Activated T-cell treated with anti-CD3 and anti-CD28 coated beads, Interleukin-2, amount 50 U/mL, for 4 hours (primary cell): Measurements from ENCODE around the gene THNSL1. TPM values are rescaled to one million over a fixed set of nuclear protein-coding genes. Genes with fewer than 3 reads are reported as not detected.

Source experiments
- ATAC-seq, 2 donors: fragments of 200-7000 bp; cut with Tn5 transposase; one replicate each; pipeline ENCODE4 v1.10.0; 2021
- DNase-seq: peaks from one replicate; pipeline ENCODE4 v3.0.0-alpha.2; 2020
- H3K27me3 Mint-ChIP-seq: one replicate; pipeline ENCODE4 v1.8.0; 2021; ENCODE audit warnings: low read depth, mixed read lengths
- H3K36me3 Mint-ChIP-seq: one replicate; pipeline ENCODE4 v1.8.0; 2022; ENCODE audit warnings: mixed read lengths; ENCODE audit not compliant: insufficient read depth
- H3K4me1 Mint-ChIP-seq: one replicate; pipeline ENCODE4 v1.8.0; 2021; ENCODE audit warnings: low read depth, mixed read lengths
- H3K4me3 Mint-ChIP-seq: one replicate; pipeline ENCODE4 v1.8.0; 2021; ENCODE audit warnings: mild to moderate bottlenecking, moderate library complexity, mixed read lengths
- H3K9me3 Mint-ChIP-seq: one replicate; pipeline ENCODE4 v1.8.0; 2021; ENCODE audit warnings: mixed read lengths
- total RNA-seq, 3 donors: library from RNA; stranded (reverse); gene quantifications; one replicate each; pipeline ENCODE4 v1.2.1, GENCODE V29; 2021

THNSL1 gene
- total RNA-seq, 3 donors from 2014 or later = 3.4 to 4.8 (median 4.0) TPM

DNA sequence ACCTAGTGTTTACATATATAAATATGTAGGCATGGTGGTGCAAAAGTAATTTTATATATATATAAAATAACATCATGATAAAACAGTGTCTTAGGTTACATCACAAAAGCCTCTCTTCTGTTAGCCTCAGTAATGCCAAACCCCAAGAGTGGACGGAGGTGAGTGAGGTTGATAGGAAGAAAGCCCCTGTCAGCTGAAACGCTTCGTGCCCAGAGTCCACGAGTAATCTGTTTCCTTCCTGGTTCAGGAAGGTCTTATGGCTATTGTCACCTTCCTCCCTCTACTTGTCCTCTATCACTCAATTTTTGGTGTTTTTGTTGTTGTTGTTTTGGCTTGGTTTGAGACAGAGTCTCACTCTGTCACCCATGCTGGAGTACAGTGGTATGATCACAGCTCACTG lies 41.5 kb downstream of the THNSL1 start:
- DNase-seq (no peak), ATAC-seq (no peak)
- Mint-ChIP-seq H3K27me3 (no peaks in the 10 kb centered on the region), H3K36me3 (no peaks in the 10 kb centered on the region), H3K9me3 (no peaks in the 10 kb centered on the region), H3K4me1 (peaks cover 7% of the 10 kb centered on the region), H3K4me3 (no peak overlapping the region)

DNA sequence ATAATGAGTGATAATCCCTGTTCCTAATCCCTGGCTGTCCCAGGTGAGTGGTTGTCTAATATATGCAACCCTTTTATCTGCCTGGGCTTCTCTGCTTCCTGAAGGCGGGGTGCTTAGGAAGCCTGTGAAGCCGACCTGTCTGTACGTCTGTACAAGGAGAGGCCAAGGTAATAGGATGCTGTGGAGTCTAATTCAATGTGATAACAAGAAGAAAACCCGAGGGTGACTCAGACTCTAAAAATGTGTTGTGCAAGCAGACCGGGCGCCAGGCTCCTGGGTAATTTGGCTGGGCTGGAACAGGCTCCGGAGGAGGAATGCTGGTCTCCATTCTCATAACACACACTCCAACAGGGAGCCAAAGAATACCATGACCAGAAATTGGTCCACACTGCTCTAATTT lies 43.6 kb downstream of the THNSL1 start:
- DNase-seq (no peak), ATAC-seq (no peak)
- peaks cover 18% of the 10 kb centered on the region for H3K4me1 Mint-ChIP-seq
- H3K36me3 Mint-ChIP-seq = no peaks in the 10 kb centered on the region
- H3K9me3 Mint-ChIP-seq = no peaks in the 10 kb centered on the region
- no peaks in the 10 kb centered on the region for H3K27me3 Mint-ChIP-seq
- H3K4me3 Mint-ChIP-seq = no peak overlapping the region

DNA sequence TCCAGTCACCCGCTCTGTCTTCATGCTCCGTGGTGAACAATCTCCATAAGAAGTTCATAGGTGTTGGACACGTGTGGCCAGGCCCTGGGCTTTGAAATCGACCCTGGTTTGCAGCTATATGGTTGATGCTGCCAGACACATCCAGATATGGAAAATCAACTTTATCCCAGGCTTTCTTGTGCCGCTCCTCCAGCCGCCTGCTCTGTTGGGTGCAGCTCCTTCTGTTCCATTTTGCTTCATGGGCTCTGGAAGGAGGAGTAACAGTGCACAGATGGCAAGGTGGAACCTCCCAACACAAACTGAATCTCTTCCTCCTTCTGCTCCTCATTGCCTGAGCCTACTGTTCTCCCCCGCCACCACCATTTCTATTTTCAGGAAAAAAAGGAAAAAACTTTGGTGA lies 44.7 kb downstream of the THNSL1 start:
- DNase-seq (no peak), ATAC-seq (no peak)
- no peaks in the 10 kb centered on the region for H3K27me3 Mint-ChIP-seq

DNA sequence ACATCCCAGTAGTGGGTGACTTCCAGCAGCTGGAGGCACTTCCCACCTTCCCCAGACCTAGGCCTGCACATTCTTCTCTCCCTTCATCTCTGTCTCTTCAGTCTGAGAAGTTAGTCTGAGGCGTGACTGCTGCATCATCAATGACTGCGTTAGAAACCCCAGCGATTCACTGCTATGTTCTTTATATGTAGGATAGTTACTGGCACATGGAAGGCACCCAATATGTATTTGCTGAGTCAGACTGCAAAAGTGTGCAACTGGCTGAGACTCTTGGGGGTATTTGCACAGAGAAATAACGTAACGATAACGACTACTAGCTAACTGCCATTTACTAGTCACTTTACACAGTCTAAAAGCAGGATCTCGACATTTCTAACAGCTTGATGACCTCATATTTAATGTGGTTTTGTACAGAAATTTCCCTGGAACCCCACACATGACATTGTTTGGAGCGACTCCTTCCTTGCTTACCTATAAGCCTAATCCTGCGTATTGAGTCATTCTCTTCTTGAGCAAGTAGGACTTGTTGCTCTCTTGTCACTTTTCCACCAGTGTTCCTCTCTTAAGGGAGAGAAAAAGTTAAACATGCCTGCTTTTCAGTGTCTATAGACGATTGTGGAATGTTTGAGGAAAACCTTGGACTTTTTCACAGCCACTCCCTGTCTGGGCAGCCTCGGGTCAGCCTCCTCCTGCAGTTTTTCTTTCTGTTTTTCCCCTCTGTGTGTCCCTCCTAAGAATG lies 45.5 kb downstream of the THNSL1 start:
- ATAC-seq = peak in 1 of 2 donors; percentile 23

More for the DNA sequence above, 44.7 kb downstream of the THNSL1 start:
- Mint-ChIP-seq H3K9me3 (no peaks in the 10 kb centered on the region), H3K4me1 (peaks cover 18% of the 10 kb centered on the region), H3K36me3 (no peaks in the 10 kb centered on the region), H3K4me3 (no peak overlapping the region)

DNA sequence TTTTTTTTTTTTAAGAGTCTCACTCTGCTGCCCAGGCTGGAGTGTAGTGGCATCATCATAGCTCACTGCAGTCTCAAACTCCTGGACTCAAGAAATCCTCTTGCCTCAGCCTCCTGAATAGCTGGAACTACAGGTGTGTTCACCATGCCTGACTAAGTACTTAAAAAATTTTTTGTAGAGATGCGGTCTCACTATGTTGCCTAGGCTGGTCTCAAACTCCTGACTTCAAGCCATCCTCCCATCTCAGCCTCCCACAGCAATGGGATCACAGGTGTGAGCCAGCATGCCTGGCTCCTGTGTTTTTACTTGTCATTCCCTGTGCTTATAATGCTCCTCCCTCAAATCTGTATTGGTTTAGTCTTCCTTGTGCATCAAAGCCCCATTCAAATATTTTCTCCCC lies 46.7 kb downstream of the THNSL1 start:
- no peaks in the 10 kb centered on the region for H3K27me3 Mint-ChIP-seq
- H3K36me3 Mint-ChIP-seq = no peaks in the 10 kb centered on the region
- no peak for ATAC-seq
- DNase-seq = no peak
- peaks cover 18% of the 10 kb centered on the region for H3K4me1 Mint-ChIP-seq
- no peaks in the 10 kb centered on the region for H3K9me3 Mint-ChIP-seq
- H3K4me3 Mint-ChIP-seq = no peak overlapping the region

More for the DNA sequence above, 45.5 kb downstream of the THNSL1 start:
- Mint-ChIP-seq H3K4me1 (peaks cover 18% of the 10 kb centered on the region), H3K4me3 (no peak overlapping the region), H3K9me3 (no peaks in the 10 kb centered on the region), H3K27me3 (no peaks in the 10 kb centered on the region), H3K36me3 (no peaks in the 10 kb centered on the region)
- DNase-seq = no peak

DNA sequence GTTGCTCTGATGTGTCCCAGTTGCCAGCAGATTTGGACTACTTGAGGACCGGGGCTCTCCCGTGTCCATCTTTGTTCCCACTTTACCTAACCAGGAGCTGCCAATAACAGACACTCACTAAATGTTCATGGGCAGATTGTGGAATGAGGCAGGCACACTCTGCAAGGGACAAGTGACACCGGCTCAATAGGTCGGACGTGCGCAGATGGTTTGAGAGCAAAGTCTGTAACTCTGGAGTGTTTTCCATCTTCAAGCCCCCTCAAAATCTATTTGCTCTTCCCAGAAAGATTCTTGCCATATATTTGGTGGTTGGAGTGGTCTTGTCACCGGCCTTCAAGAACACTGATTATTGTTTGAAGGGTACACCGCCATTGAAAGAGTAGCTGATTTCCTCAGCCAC lies 47.2 kb downstream of the THNSL1 start:
- DNase-seq = no peak
- no peak for ATAC-seq
- peaks cover 18% of the 10 kb centered on the region for H3K4me1 Mint-ChIP-seq
- no peaks in the 10 kb centered on the region for H3K36me3 Mint-ChIP-seq
- no peaks in the 10 kb centered on the region for H3K27me3 Mint-ChIP-seq
- H3K4me3 Mint-ChIP-seq = no peak overlapping the region
- H3K9me3 Mint-ChIP-seq = no peaks in the 10 kb centered on the region

DNA sequence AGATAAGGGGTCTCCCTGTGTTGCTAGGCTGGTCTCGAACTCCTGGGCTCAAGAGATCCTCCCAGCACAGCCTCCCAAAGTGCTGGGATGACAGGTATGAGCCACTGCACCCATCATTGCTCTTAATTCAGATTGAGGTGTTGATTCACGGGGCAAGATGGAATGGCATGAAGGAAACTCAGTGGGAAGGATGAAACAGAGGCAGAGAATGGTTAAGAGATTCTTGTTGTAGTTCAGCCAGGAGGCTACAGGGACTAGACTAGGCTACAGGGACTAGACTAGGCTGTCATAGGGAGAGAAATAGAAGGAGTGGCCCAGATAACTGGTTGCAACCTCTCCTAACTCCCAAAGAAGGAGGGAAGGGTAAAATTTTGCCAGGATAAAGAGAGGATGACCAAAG lies 48.0 kb downstream of the THNSL1 start:
- Mint-ChIP-seq H3K9me3 (no peaks in the 10 kb centered on the region), H3K36me3 (no peaks in the 10 kb centered on the region), H3K4me1 (peaks cover 18% of the 10 kb centered on the region), H3K4me3 (no peak overlapping the region), H3K27me3 (no peaks in the 10 kb centered on the region)
- no peak for ATAC-seq
- DNase-seq = no peak

DNA sequence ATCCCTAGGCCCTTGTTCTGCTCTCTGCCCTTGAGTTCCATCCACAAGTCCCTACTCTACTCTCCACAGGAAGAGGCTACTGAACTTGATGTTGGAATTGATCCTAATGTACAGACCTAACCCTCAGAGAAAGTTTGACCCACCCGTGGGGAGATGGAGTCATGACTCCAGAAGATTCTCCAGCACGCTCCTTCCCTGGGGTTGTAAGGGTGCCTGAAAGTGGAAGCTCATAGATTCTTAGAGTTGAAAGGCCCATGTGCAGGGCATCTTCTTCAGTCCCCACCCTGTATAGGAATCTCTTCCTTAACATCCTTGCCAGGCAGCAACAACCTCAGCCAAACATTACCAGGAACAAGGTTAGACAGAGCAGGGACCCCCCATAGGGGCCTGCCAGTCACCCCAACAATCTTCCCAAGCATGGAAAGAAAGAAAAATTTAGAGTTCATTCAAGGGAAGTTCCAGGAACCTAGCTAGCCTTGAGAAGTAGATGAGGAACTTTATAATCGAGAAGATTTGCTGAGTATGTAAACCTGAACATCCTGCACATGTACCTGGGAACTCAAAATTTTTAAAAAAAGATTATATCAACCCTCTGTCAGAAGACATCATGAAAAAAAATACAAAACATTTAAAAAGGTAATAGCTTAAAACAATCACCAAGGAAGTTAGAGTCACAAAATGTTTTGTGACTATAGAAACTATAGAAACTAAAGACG lies 49.5 kb downstream of the THNSL1 start:
- Mint-ChIP-seq H3K27me3 (no peaks in the 10 kb centered on the region), H3K4me1 (peaks cover 18% of the 10 kb centered on the region), H3K4me3 (no peak overlapping the region), H3K9me3 (no peaks in the 10 kb centered on the region), H3K36me3 (no peaks in the 10 kb centered on the region)
- ATAC-seq = no peak
- DNase-seq = no peak

DNA sequence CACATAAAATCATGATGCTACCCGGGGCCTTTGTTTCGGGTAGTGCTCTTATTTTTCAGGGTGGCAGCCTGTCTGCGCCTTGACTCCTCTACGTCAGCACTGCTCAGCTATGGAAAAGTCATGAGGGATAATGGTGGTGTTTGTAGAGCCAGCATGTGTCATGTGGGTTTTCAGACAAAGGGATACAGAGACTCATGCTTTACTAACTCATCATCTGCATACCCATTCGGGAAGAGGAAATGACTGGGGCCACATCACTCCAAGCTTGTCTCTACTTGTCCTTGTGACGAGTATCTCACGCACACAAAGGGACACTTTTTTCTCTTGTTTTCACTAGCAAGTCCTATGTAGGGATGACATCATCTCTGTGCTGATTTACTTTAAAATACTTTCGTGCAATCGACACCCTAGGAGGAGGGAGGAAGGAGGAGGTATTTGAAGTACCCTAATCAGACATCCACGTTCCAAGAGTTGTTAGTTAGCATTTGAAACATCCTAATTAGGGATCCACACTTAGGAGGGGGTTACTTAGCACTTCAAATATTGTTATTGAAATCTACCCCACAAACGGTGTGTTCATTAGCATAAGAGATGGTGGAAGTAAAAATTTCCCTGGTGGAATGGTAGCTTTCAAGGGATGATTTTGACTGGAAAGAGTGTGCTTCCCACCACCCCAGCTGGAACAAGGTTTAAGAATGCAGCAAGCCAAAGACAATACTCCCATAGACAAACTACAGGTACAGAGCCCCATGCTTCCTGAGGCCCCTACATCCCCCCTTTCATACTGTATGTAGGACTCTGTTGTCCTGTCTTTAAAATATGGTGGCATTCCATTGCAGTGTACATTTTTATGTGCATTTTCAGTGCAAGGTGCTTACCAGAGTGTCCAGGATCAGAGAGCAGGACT lies 52.0 kb downstream of the THNSL1 start:
- Mint-ChIP-seq H3K4me3 (no peak overlapping the region), H3K4me1 (peaks cover 5% of the 10 kb centered on the region), H3K9me3 (no peaks in the 10 kb centered on the region), H3K36me3 (no peaks in the 10 kb centered on the region), H3K27me3 (peaks cover 2% of the 10 kb centered on the region)
- DNase-seq (no peak), ATAC-seq (no peak)

DNA sequence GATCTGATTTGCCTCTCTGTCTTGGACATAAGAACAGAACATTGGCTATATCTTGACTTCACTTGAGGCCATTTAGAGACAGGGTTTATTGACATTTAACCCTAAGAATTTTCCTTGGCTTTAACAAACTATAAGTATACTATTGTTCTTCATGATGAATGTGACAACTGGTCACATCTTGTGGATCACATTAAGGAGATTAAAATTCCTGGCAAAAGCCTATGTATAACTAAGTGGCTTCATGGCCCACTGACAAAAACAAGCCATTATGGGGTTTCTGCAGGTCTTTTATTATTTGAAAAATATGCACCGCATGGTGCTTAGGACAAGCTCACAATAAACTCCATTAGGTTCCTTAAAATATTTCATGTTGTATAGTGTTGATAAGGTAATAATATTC lies 54.8 kb downstream of the THNSL1 start:
- Mint-ChIP-seq H3K4me3 (no peak overlapping the region), H3K27me3 (peaks cover 6% of the 10 kb centered on the region), H3K9me3 (no peaks in the 10 kb centered on the region), H3K4me1 (no peaks in the 10 kb centered on the region), H3K36me3 (no peaks in the 10 kb centered on the region)
- DNase-seq (no peak), ATAC-seq (no peak)

DNA sequence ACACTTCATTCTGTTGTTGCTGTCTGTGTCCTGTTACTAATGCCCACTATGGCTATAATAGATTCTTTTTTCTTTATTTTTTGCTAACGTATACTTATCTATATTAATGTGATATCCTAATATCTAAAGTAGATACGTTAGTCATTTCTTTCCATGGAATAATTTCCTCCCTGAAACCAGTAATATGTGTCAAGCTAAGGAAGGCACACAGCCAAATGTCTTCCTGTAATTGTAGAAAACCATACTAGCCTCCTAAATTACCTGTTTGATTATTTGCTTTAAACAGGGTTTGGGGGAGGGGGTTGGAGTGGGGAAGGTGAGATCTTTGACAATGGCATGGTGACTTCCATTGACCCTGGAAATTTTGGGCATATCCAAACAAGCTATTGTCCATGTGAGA lies 56.4 kb downstream of the THNSL1 start:
- Mint-ChIP-seq H3K4me1 (no peaks in the 10 kb centered on the region), H3K9me3 (no peaks in the 10 kb centered on the region), H3K27me3 (peaks cover 6% of the 10 kb centered on the region), H3K4me3 (no peak overlapping the region), H3K36me3 (no peaks in the 10 kb centered on the region)
- ATAC-seq (no peak), DNase-seq (no peak)

DNA sequence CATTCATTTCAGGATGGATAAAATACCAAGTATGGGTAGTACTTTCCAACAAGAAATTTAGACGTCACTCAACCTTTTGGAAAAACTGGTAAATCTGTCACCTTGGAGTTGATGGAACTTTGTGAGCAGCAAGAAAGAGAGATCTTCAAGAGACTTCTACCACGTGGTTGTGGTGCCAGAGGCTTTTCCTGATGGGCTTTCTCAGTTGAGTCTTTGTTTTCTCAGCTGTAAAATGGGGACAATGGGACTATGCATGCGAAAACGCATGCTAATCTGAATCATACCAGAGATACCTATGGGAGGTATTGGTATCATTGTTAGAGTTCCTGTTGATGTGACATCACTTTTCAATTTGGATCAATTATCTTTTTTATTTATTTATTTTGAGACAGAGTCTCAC lies 59.4 kb downstream of the THNSL1 start:
- no peak for DNase-seq

More for the DNA sequence above, 59.4 kb downstream of the THNSL1 start:
- H3K36me3 Mint-ChIP-seq = no peaks in the 10 kb centered on the region
- no peak for ATAC-seq
- peaks cover 6% of the 10 kb centered on the region for H3K27me3 Mint-ChIP-seq
- no peaks in the 10 kb centered on the region for H3K9me3 Mint-ChIP-seq
- no peak overlapping the region for H3K4me3 Mint-ChIP-seq
- H3K4me1 Mint-ChIP-seq = peaks cover 3% of the 10 kb centered on the region
